ENCODE results near the gene CDCA4.

The CDCA4 gene

GRCh38 chr14:105006831-105007592 is 13.9 kb downstream of the CDCA4 start:
- Histone ChIP-seq H2BK5ac (ENCODE audit: low read depth, low read length, poor library complexity, severe bottlenecking) (no peak overlapping the region), H3K18ac (ENCODE audit: low read depth in 1 of 2, low read length in 2 of 2) (no peak overlapping the region), H3K9ac (ENCODE audit: low read length) (no peak overlapping the region), H2AK5ac (ENCODE audit: low read length, severe bottlenecking) (no peak overlapping the region), H3K14ac (ENCODE audit: low read length in 2 of 2) (no peak overlapping the region), H2BK15ac (ENCODE audit: low read depth, poor library complexity, severe bottlenecking) (peak overlapping the region; percentile 36), H4K8ac (ENCODE audit: low read length) (no peak overlapping the region), H3K4ac (ENCODE audit: low read depth in 1 of 2, low read length in 2 of 2) (no peak overlapping the region), H3K23ac (ENCODE audit: low read length in 2 of 2) (no peak overlapping the region), H2BK12ac (ENCODE audit: low read length in 2 of 2) (no peak overlapping the region), H2AFZ (ENCODE audit: low read depth, low read length) (no peak overlapping the region), H4K91ac (ENCODE audit: low read length) (no peak overlapping the region), H3K9me3 (ENCODE audit: control insufficient read depth, low read length) (no peaks in the 10 kb centered on the region), H3K36me3 (ENCODE audit: control insufficient read depth in 1 of 2, insufficient read depth in 2 of 2, low read depth in 1 of 2, low read length in 2 of 2) (peaks cover 34 to 58% of the 10 kb centered on the region in 2 experiments), H3K27me3 (ENCODE audit: control insufficient read depth in 1 of 2, insufficient read depth in 1 of 2, low read length in 2 of 2) (no peaks in the 10 kb centered on the region), H3K4me1 (ENCODE audit: control insufficient read depth, insufficient read depth, low read depth, low read length) (peaks cover 21% of the 10 kb centered on the region), H3K27ac (ENCODE audit: low read length, poor library complexity, severe bottlenecking) (no peak overlapping the region), H2BK120ac (ENCODE audit: low read depth, low read length) (no peak overlapping the region), H3K79me1 (replicated peaks; ENCODE audit: low read length, poor library complexity, severe bottlenecking) (peaks cover 22% of the 10 kb centered on the region), H3K4me2 (ENCODE audit: low read length, poor library complexity, severe bottlenecking) (no peak overlapping the region), H3K4me3 (ENCODE audit: insufficient read depth in 1 of 2, low read depth in 1 of 2, low read length in 2 of 2) (no peak overlapping the region)
- DNase-seq, result no peak
- WGBS, result 95% methylated on average over 21 of the region's 21 CpGs

GRCh38 chr14:105005929-105006830 is 14.7 kb downstream of the CDCA4 start:
- Histone ChIP-seq H3K4me2 (ENCODE audit: low read length, poor library complexity, severe bottlenecking) (no peak overlapping the region), H2BK15ac (ENCODE audit: low read depth, poor library complexity, severe bottlenecking) (peak overlapping the region; percentile 36), H3K27ac (ENCODE audit: low read length, poor library complexity, severe bottlenecking) (no peak overlapping the region), H3K23ac (ENCODE audit: low read length in 2 of 2) (peak overlapping the region in 1 of 2 experiments; percentile 48), H3K18ac (ENCODE audit: low read depth in 1 of 2, low read length in 2 of 2) (no peak overlapping the region), H2AFZ (ENCODE audit: low read depth, low read length) (no peak overlapping the region), H3K14ac (ENCODE audit: low read length in 2 of 2) (no peak overlapping the region), H2BK120ac (ENCODE audit: low read depth, low read length) (peak overlapping the region; percentile 42), H3K27me3 (ENCODE audit: control insufficient read depth in 1 of 2, insufficient read depth in 1 of 2, low read length in 2 of 2) (no peaks in the 10 kb centered on the region), H3K9me3 (ENCODE audit: control insufficient read depth, low read length) (no peaks in the 10 kb centered on the region), H2AK5ac (ENCODE audit: low read length, severe bottlenecking) (no peak overlapping the region), H3K9ac (ENCODE audit: low read length) (no peak overlapping the region), H3K36me3 (ENCODE audit: control insufficient read depth in 1 of 2, insufficient read depth in 2 of 2, low read depth in 1 of 2, low read length in 2 of 2) (peaks cover 29 to 51% of the 10 kb centered on the region in 2 experiments), H2BK5ac (ENCODE audit: low read depth, low read length, poor library complexity, severe bottlenecking) (no peak overlapping the region), H3K79me1 (replicated peaks; ENCODE audit: low read length, poor library complexity, severe bottlenecking) (peaks cover 25% of the 10 kb centered on the region), H2BK12ac (ENCODE audit: low read length in 2 of 2) (no peak overlapping the region), H3K4me1 (ENCODE audit: control insufficient read depth, insufficient read depth, low read depth, low read length) (peaks cover 14% of the 10 kb centered on the region), H4K91ac (ENCODE audit: low read length) (no peak overlapping the region), H3K4me3 (ENCODE audit: insufficient read depth in 1 of 2, low read depth in 1 of 2, low read length in 2 of 2) (no peak overlapping the region), H4K8ac (ENCODE audit: low read length) (peak overlapping the region; percentile 36), H3K4ac (ENCODE audit: low read depth in 1 of 2, low read length in 2 of 2) (no peak overlapping the region)
- 91% methylated on average over 20 of the region's 21 CpGs for WGBS
- no peak for DNase-seq

- Histone ChIP-seq H3K4me3 (ENCODE audit: insufficient read depth in 1 of 2, low read depth in 1 of 2, low read length in 2 of 2) (no peak overlapping the region), H2BK15ac (ENCODE audit: low read depth, poor library complexity, severe bottlenecking) (no peak overlapping the region), H3K36me3 (ENCODE audit: control insufficient read depth in 1 of 2, insufficient read depth in 2 of 2, low read depth in 1 of 2, low read length in 2 of 2) (peaks cover 22 to 45% of the 10 kb centered on the region in 2 experiments), H3K9ac (ENCODE audit: low read length) (no peak overlapping the region), H3K18ac (ENCODE audit: low read depth in 1 of 2, low read length in 2 of 2) (no peak overlapping the region), H2AK5ac (ENCODE audit: low read length, severe bottlenecking) (no peak overlapping the region), H3K4me1 (ENCODE audit: control insufficient read depth, insufficient read depth, low read depth, low read length) (peaks cover 11% of the 10 kb centered on the region), H3K4me2 (ENCODE audit: low read length, poor library complexity, severe bottlenecking) (no peak overlapping the region), H3K14ac (ENCODE audit: low read length in 2 of 2) (no peak overlapping the region), H3K27ac (ENCODE audit: low read length, poor library complexity, severe bottlenecking) (no peak overlapping the region), H2BK5ac (ENCODE audit: low read depth, low read length, poor library complexity, severe bottlenecking) (no peak overlapping the region), H3K9me3 (ENCODE audit: control insufficient read depth, low read length) (no peaks in the 10 kb centered on the region), H2BK120ac (ENCODE audit: low read depth, low read length) (no peak overlapping the region), H2BK12ac (ENCODE audit: low read length in 2 of 2) (no peak overlapping the region), H4K91ac (ENCODE audit: low read length) (no peak overlapping the region), H3K79me1 (replicated peaks; ENCODE audit: low read length, poor library complexity, severe bottlenecking) (peaks cover 25% of the 10 kb centered on the region), H3K4ac (ENCODE audit: low read depth in 1 of 2, low read length in 2 of 2) (no peak overlapping the region), H3K27me3 (ENCODE audit: control insufficient read depth in 1 of 2, insufficient read depth in 1 of 2, low read length in 2 of 2) (no peaks in the 10 kb centered on the region), H4K8ac (ENCODE audit: low read length) (peak overlapping the region; percentile 13), H2AFZ (ENCODE audit: low read depth, low read length) (no peak overlapping the region), H3K23ac (ENCODE audit: low read length in 2 of 2) (no peak overlapping the region)
- DNase-seq, result no peak
- 93% methylated on average over 20 of the region's 20 CpGs for WGBS
Observed at GRCh38 chr14:105005329-105005928, 15.5 kb downstream of the CDCA4 start.

DNA sequence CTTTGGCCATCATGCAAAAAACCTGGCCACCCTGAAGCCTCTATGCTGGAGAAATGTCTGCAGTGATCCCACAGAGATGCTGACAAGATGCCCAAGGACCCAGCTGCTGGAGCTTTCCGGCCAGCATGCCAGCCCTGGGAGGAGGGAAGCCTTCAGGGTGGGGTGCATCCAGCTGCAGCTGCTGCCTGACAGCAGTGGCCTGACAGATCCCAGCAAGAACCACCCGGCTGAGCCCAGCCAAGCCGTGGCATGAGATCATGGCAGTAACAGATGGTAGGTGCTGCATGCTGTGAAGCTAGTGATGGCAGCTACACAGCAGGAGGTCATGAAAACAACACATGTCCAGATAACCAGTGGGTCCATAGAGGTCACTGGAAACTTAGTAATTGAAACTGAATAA is 21.5 kb downstream of the CDCA4 start:
- no peak overlapping the region for H3K9ac ChIP-seq (ENCODE audit: low read length)
- no peak overlapping the region for H2BK15ac ChIP-seq (ENCODE audit: low read depth, poor library complexity, severe bottlenecking)
- H2BK5ac ChIP-seq (ENCODE audit: low read depth, low read length, poor library complexity, severe bottlenecking), result no peak overlapping the region
- H4K8ac ChIP-seq (ENCODE audit: low read length), result peak overlapping the region; percentile 16
- no peak overlapping the region for H2BK12ac ChIP-seq (ENCODE audit: low read length in 2 of 2)
- H3K4me2 ChIP-seq (ENCODE audit: low read length, poor library complexity, severe bottlenecking), result no peak overlapping the region
- no peak overlapping the region for H4K91ac ChIP-seq (ENCODE audit: low read length)
- no peak overlapping the region for H3K4me3 ChIP-seq (ENCODE audit: insufficient read depth in 1 of 2, low read depth in 1 of 2, low read length in 2 of 2)
- H3K27ac ChIP-seq (ENCODE audit: low read length, poor library complexity, severe bottlenecking), result no peak overlapping the region
- peaks cover 30 to 37% of the 10 kb centered on the region in 2 experiments for H3K36me3 ChIP-seq (ENCODE audit: control insufficient read depth in 1 of 2, insufficient read depth in 2 of 2, low read depth in 1 of 2, low read length in 2 of 2)
- peaks cover 14% of the 10 kb centered on the region for H3K79me1 ChIP-seq (replicated peaks; ENCODE audit: low read length, poor library complexity, severe bottlenecking)
- over 99% methylated on average over 3 of the region's 3 CpGs for WGBS
- no peaks in the 10 kb centered on the region for H3K27me3 ChIP-seq (ENCODE audit: control insufficient read depth in 1 of 2, insufficient read depth in 1 of 2, low read length in 2 of 2)
- no peak overlapping the region for H2AK5ac ChIP-seq (ENCODE audit: low read length, severe bottlenecking)
- no peak overlapping the region for H3K23ac ChIP-seq (ENCODE audit: low read length in 2 of 2)
- H2AFZ ChIP-seq (ENCODE audit: low read depth, low read length), result no peak overlapping the region
- H3K4me1 ChIP-seq (ENCODE audit: control insufficient read depth, insufficient read depth, low read depth, low read length), result no peaks in the 10 kb centered on the region
- H3K9me3 ChIP-seq (ENCODE audit: control insufficient read depth, low read length), result peaks cover 6% of the 10 kb centered on the region
- H3K14ac ChIP-seq (ENCODE audit: low read length in 2 of 2), result no peak overlapping the region
- no peak overlapping the region for H3K4ac ChIP-seq (ENCODE audit: low read depth in 1 of 2, low read length in 2 of 2)
- no peak overlapping the region for H2BK120ac ChIP-seq (ENCODE audit: low read depth, low read length)
- DNase-seq, result no peak
- H3K18ac ChIP-seq (ENCODE audit: low read depth in 1 of 2, low read length in 2 of 2), result no peak overlapping the region

Measured in mesenchymal stem cell (in vitro differentiated cells and primary cell).